DND-41 (cell line): ENCODE measurements around the gene ETS2.

Experiments used
- CTCF ChIP-seq: IDR thresholded peaks from 2 replicates; pipeline ENCODE4 v1.5.1; 2012; ENCODE audit warnings: borderline replicate concordance, low read length, moderate library complexity, mild to moderate bottlenecking; ENCODE audit not compliant: poor library complexity, severe bottlenecking; ENCODE audit errors: extremely low read depth
- EZH2 ChIP-seq: IDR thresholded peaks from 3 replicates; pipeline ENCODE4 v1.6.1; 2012; ENCODE audit warnings: borderline replicate concordance, low read depth, mild to moderate bottlenecking, moderate library complexity, low read length, inconsistent platforms; ENCODE audit not compliant: severe bottlenecking

- TF ChIP-seq CTCF (no peak), EZH2 (no peak)
Measured at GRCh38 chr21:38857152-38857825, 51.6 kb downstream of the ETS2 start.
